Colonic mucosa (tissue), 4 donors: ENCODE measurements around the gene TSPAN12. TPM values are rescaled to one million over a fixed set of nuclear protein-coding genes. Genes with fewer than 3 reads are reported as not detected.

ENCODE experiments used
- DNase-seq: peaks from one replicate; pipeline ENCODE4 v3.0.0-alpha.2; 2020
- H3K27ac ChIP-seq: fragments of 200-600 bp; one replicate; pipeline ENCODE4 v1.8.0; 2021
- H3K27me3 ChIP-seq: fragments of 200-600 bp; one replicate; pipeline ENCODE4 v1.8.0; 2021
- H3K36me3 ChIP-seq: fragments of 200-600 bp; one replicate; pipeline ENCODE4 v1.8.0; 2021
- H3K4me1 ChIP-seq: fragments of 200-600 bp; one replicate; pipeline ENCODE4 v1.8.0; 2021; ENCODE audit warnings: mild to moderate bottlenecking
- H3K4me3 ChIP-seq: fragments of 200-600 bp; one replicate; pipeline ENCODE4 v1.8.0; 2021
- H3K9ac ChIP-seq, 2 donors: one replicate each; pipeline ENCODE4 v1.7.0; 2013; ENCODE audit warnings: control low read depth in 2 of 2, low read depth in 2 of 2, low read length in 2 of 2
- H3K9me3 ChIP-seq: fragments of 200-600 bp; one replicate; pipeline ENCODE4 v1.8.0; 2021
- CTCF ChIP-seq: fragments of 200-600 bp; IDR thresholded peaks from one replicate; pipeline ENCODE4 v1.8.0; 2022; ENCODE audit warnings: antibody characterized with exemption, mild to moderate bottlenecking
- intact Hi-C: fragments of 100-400 bp; cut with DNase I; formaldehyde crosslinking; loops from one replicate; pipeline ENCODE4 v1.14.1; 2022
- total RNA-seq, 2 donors: library from RNA; stranded (reverse); fragmentation: NEBNext Ultra II Directional in 1 of 2; extraction: Animal tissue kit (Norgen Biotek cat#: 25700) in 1 of 2; gene quantifications; one replicate each; pipeline ENCODE4 v1.2.1, GENCODE V29; 2021
- donor health status: healthy.
- donor health status: DM: no; HTN: no; CAD: no.
- donor health status: DM: no; HTN: no; CAD: no.

Gene TSPAN12
- total RNA-seq, 2 donors from 2014 or later, result 22.0 to 38.7 TPM

- Histone ChIP-seq H3K9ac (no peak overlapping the region), H3K27me3 (no peaks in the 10 kb centered on the region), H3K4me3 (no peak overlapping the region), H3K4me1 (no peaks in the 10 kb centered on the region), H3K9me3 (no peaks in the 10 kb centered on the region), H3K36me3 (no peaks in the 10 kb centered on the region), H3K27ac (no peak overlapping the region)
- DNase-seq, result no peak
- intact Hi-C loops, result no loop called here
- no peak for TF ChIP-seq CTCF
These were observed 115.6 kb downstream of the TSPAN12 start for GRCh38 chr7:120742372-120742771.

GRCh38 chr7:120741371-120742042 is 116.4 kb downstream of the TSPAN12 start:
- Histone ChIP-seq H3K27ac (no peak overlapping the region), H3K9ac (no peak overlapping the region), H3K27me3 (no peaks in the 10 kb centered on the region), H3K9me3 (no peaks in the 10 kb centered on the region), H3K36me3 (no peaks in the 10 kb centered on the region), H3K4me3 (no peak overlapping the region), H3K4me1 (no peaks in the 10 kb centered on the region)
- intact Hi-C loops, result no loop called here
- DNase-seq, result no peak
- no peak for TF ChIP-seq CTCF

GRCh38 chr7:120740348-120740747 is 117.6 kb downstream of the TSPAN12 start:
- intact Hi-C loops, result no loop called here
- Histone ChIP-seq H3K4me3 (no peak overlapping the region), H3K4me1 (no peaks in the 10 kb centered on the region), H3K27me3 (no peaks in the 10 kb centered on the region), H3K9ac (no peak overlapping the region), H3K36me3 (no peaks in the 10 kb centered on the region), H3K27ac (no peak overlapping the region), H3K9me3 (no peaks in the 10 kb centered on the region)
- TF ChIP-seq CTCF, result no peak
- DNase-seq, result no peak

- Histone ChIP-seq H3K4me3 (no peak overlapping the region), H3K27ac (no peak overlapping the region), H3K9me3 (no peaks in the 10 kb centered on the region), H3K9ac (no peak overlapping the region), H3K4me1 (no peaks in the 10 kb centered on the region), H3K36me3 (no peaks in the 10 kb centered on the region), H3K27me3 (no peaks in the 10 kb centered on the region)
- TF ChIP-seq CTCF, result no peak
- DNase-seq, result no peak
- intact Hi-C loops, result no loop called here
These were observed 119.1 kb downstream of the TSPAN12 start for GRCh38 chr7:120738816-120739215.

Other genes starting within 250 kb of the TSPAN12 start
- 10 to 100 TPM; 12.7 to 13.6 TPM for gene ING3, start 92.6 kb upstream of the TSPAN12 start, total RNA-seq
- 10 to 100 TPM in 1 of 2 donors, 1 to 10 TPM in 1; 4.0 to 15.9 TPM for gene CPED1, start 130.6 kb upstream of the TSPAN12 start, total RNA-seq